ENCODE results near the gene RCBTB1.

GRCh38 chr13:49494645-49495044, 90.7 kb downstream of the RCBTB1 start:
- TF ChIP-seq, protein P1, sequence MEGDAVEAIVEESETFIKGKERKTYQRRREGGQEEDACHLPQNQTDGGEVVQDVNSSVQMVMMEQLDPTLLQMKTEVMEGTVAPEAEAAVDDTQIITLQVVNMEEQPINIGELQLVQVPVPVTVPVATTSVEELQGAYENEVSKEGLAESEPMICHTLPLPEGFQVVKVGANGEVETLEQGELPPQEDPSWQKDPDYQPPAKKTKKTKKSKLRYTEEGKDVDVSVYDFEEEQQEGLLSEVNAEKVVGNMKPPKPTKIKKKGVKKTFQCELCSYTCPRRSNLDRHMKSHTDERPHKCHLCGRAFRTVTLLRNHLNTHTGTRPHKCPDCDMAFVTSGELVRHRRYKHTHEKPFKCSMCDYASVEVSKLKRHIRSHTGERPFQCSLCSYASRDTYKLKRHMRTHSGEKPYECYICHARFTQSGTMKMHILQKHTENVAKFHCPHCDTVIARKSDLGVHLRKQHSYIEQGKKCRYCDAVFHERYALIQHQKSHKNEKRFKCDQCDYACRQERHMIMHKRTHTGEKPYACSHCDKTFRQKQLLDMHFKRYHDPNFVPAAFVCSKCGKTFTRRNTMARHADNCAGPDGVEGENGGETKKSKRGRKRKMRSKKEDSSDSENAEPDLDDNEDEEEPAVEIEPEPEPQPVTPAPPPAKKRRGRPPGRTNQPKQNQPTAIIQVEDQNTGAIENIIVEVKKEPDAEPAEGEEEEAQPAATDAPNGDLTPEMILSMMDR (conservative IDR thresholded peaks at IDR 0.05; ENCODE audit: low read depth, low read length), result peak; percentile 32
- TF ChIP-seq EZH2 (IDR thresholded peaks at IDR 0.05; ENCODE audit: low read length, unreplicated experiment) (no peak), EZH2phosphoT487 (IDR thresholded peaks at IDR 0.05; ENCODE audit: borderline replicate concordance, low read length) (no peak)
